Upper lobe of left lung (tissue), 6 donors: Measurements from ENCODE around the gene ANK3. TPM values are rescaled to one million over a fixed set of nuclear protein-coding genes. Genes with fewer than 3 reads are reported as not detected.

ENCODE experiments used
- ATAC-seq, 2 donors: fragments of 200-7000 bp; cut with Tn5 transposase; one replicate each; pipeline ENCODE4 v1.9.1; 2022; ENCODE audit warnings: mild to moderate bottlenecking in 2 of 2, moderate library complexity in 2 of 2; ENCODE audit not compliant: low FRiP score in 2 of 2
- DNase-seq, 2 donors: peaks; one replicate each; pipeline ENCODE4 v3.0.0-alpha.2; 2019 to 2020
- H3K27ac ChIP-seq, 4 donors: fragments of 200-600 bp; sonication (generic); one replicate each; pipeline ENCODE4 v1.5.1; 2016 to 2019
- H3K27me3 ChIP-seq, 4 donors: fragments of 200-600 bp; sonication (generic); one replicate each; pipeline ENCODE4 v1.5.1; 2017 to 2019
- H3K36me3 ChIP-seq, 4 donors: fragments of 200-600 bp; sonication (generic); one replicate each; pipeline ENCODE4 v1.5.1; 2016 to 2019
- H3K4me1 ChIP-seq, 4 donors: fragments of 200-600 bp; sonication (generic); one replicate each; pipeline ENCODE4 v1.5.1; 2018 to 2019
- H3K4me3 ChIP-seq, 4 donors: fragments of 200-600 bp; sonication (generic); one replicate each; pipeline ENCODE4 v1.5.1; 2017 to 2019; ENCODE audit warnings: mild to moderate bottlenecking in 2 of 4, moderate library complexity in 1 of 4
- H3K9me3 ChIP-seq, 4 donors: fragments of 200-600 bp; sonication (generic); one replicate each; pipeline ENCODE4 v1.5.1; 2018 to 2019
- EP300 ChIP-seq, 4 donors: sonication (generic); formaldehyde crosslinking; IDR thresholded peaks; one replicate each; pipeline ENCODE4 v1.5.1; 2017; ENCODE audit warnings: antibody characterized with exemption in 4 of 4, control low read depth in 2 of 4
- POLR2A ChIP-seq, 4 donors: fragments of 450-650 bp; IDR thresholded peaks; one replicate each; pipeline ENCODE4 v1.5.1; 2016 to 2017; ENCODE audit warnings: antibody characterized with exemption in 4 of 4, mild to moderate bottlenecking in 2 of 4
- POLR2AphosphoS5 ChIP-seq, 2 donors: sonication (generic); formaldehyde crosslinking; IDR thresholded peaks; one replicate each; pipeline ENCODE4 v1.5.1; 2017; ENCODE audit warnings: antibody characterized with exemption in 2 of 2
- WGBS, 2 donors: methylation state at CpG; one replicate each; pipeline ENCODE4 v1.1.5; 2017 to 2018; 5-methylcytosine and 5-hydroxymethylcytosine counted together
- total RNA-seq, 6 donors: library from RNA; depleted of rRNA in 4 of 6; stranded (reverse); fragments of >200 nt in 4 of 6; gene quantifications; one replicate each; pipeline versions ENCODE4 v1.1.0 to v1.2.1, GENCODE V29; 2016 to 2021
- TF ChIP-seq, protein P1 (sequence below), 6 experiments: fragments of 450-650 bp in 4 of 6; fragments of 200-600 bp in 2 of 6; sonication (generic) in 2 of 6; IDR thresholded peaks; one replicate each; pipeline ENCODE4 v1.5.1; 2016 to 2019; ENCODE audit warnings: antibody characterized with exemption in 6 of 6
- donor health status: DM: no; HTN: no; CAD: no; lungs with moderate emphysema.
- donor health status: DM: no; HTN: yes; CAD: no; lungs with severe emphysema.

Gene ANK3
- total RNA-seq, 6 donors from 2014 or later, result 43.9 to 193 (median 98.5) TPM

DNA sequence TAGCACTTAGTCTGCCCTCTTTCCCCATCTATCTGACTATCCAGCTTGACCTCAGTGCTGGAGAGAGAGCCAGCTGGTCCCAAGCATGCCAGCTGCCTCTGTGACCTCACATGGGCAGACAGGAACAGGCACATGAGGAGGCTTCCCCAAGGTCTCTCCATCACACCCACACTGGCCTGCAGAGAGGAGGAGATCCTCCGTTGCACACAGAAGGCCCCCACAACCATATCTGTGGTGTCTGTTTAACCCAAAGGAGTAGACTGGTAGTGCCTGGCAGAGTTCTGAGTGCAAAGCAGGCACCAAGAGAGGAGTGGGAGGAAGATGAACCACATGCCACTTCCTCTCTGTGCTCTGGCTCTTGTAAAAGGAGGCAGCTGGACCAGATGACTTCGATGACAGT lies 4.8 kb upstream of the ANK3 start:
- H3K9me3 ChIP-seq, result no peaks in the 10 kb centered on the region
- 75 to 81% methylated on average over 2 of the region's 2 CpGs for WGBS, 2 donors
- no peak overlapping the region for H3K4me3 ChIP-seq
- no peak for DNase-seq
- no peaks in the 10 kb centered on the region for H3K4me1 ChIP-seq
- ATAC-seq, result peak; percentile 26 to 40
- no peaks in the 10 kb centered on the region for H3K36me3 ChIP-seq
- TF ChIP-seq EP300 (IDR thresholded peaks at IDR 0.05), result no peak
- no peak for TF ChIP-seq POLR2AphosphoS5 (IDR thresholded peaks at IDR 0.05)
- TF ChIP-seq POLR2A (IDR thresholded peaks at IDR 0.05), result no peak
- TF ChIP-seq, protein P1, sequence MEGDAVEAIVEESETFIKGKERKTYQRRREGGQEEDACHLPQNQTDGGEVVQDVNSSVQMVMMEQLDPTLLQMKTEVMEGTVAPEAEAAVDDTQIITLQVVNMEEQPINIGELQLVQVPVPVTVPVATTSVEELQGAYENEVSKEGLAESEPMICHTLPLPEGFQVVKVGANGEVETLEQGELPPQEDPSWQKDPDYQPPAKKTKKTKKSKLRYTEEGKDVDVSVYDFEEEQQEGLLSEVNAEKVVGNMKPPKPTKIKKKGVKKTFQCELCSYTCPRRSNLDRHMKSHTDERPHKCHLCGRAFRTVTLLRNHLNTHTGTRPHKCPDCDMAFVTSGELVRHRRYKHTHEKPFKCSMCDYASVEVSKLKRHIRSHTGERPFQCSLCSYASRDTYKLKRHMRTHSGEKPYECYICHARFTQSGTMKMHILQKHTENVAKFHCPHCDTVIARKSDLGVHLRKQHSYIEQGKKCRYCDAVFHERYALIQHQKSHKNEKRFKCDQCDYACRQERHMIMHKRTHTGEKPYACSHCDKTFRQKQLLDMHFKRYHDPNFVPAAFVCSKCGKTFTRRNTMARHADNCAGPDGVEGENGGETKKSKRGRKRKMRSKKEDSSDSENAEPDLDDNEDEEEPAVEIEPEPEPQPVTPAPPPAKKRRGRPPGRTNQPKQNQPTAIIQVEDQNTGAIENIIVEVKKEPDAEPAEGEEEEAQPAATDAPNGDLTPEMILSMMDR (IDR thresholded peaks at IDR 0.05), result no peak
- no peak overlapping the region for H3K27ac ChIP-seq
- H3K27me3 ChIP-seq, result no peaks in the 10 kb centered on the region

- Histone ChIP-seq H3K27me3 (no peaks in the 10 kb centered on the region), H3K27ac (no peak overlapping the region), H3K36me3 (no peaks in the 10 kb centered on the region), H3K4me1 (no peaks in the 10 kb centered on the region), H3K4me3 (no peak overlapping the region), H3K9me3 (no peaks in the 10 kb centered on the region)
- DNase-seq (no peak), ATAC-seq (no peak)
- no peak for TF ChIP-seq EP300 (IDR thresholded peaks at IDR 0.05)
- TF ChIP-seq POLR2AphosphoS5 (IDR thresholded peaks at IDR 0.05), result no peak
- TF ChIP-seq, protein P1 (IDR thresholded peaks at IDR 0.05), result no peak
- no peak for TF ChIP-seq POLR2A (IDR thresholded peaks at IDR 0.05)
- WGBS, 2 donors, result 88 to 96% methylated on average over 3 of the region's 3 CpGs
Observed at GRCh38 chr10:60390224-60390626, 550 bp upstream of the ANK3 start.

DNA sequence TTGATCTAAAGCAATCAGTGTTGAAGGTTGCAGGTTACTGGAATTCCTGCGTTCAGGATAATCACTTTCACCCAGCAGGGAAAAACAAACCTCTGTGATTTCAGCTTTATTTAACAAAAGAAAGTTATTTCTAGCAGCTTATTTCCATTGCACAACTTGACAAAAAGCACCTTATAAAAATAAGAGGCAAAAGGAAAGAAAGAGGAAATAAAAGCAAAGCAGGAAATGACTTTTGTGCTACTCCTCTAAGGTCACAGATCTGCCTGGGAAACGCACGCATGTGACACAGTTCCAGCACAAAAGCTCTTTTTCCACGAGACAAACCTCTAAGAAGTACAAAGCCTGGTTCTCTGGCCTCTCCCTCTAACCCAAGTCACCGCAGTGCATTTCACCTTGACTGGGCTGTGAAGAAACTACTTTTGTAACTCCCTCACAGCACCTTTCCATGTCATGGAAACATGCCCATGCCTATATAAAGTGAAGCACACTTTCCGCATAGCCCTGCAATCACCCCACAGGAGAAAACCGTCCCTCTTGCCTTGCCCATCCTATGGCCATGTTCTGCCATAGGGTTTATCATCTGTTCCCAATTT lies 870 bp downstream of the ANK3 start:
- 59 to 65% methylated on average over 7 of the region's 7 CpGs for WGBS, 2 donors
- H3K27me3 ChIP-seq, result no peaks in the 10 kb centered on the region
- ATAC-seq (peak in 1 of 2 donors; percentile 37), DNase-seq (no peak)
- H3K4me3 ChIP-seq, result no peak overlapping the region
- no peaks in the 10 kb centered on the region for H3K36me3 ChIP-seq
- no peak for TF ChIP-seq EP300 (IDR thresholded peaks at IDR 0.05)
- TF ChIP-seq, protein P1 (IDR thresholded peaks at IDR 0.05), result no peak
- TF ChIP-seq POLR2AphosphoS5 (IDR thresholded peaks at IDR 0.05), result no peak
- no peak for TF ChIP-seq POLR2A (IDR thresholded peaks at IDR 0.05)
- H3K4me1 ChIP-seq, result peaks cover 0 to 7% (median 1%) of the 10 kb centered on the region in 4 donors
- no peak overlapping the region for H3K27ac ChIP-seq
- no peaks in the 10 kb centered on the region for H3K9me3 ChIP-seq

- Histone ChIP-seq H3K27ac (no peak overlapping the region), H3K27me3 (no peaks in the 10 kb centered on the region), H3K4me1 (peaks cover 0 to 7% (median 1%) of the 10 kb centered on the region in 4 donors), H3K4me3 (no peak overlapping the region), H3K36me3 (no peaks in the 10 kb centered on the region), H3K9me3 (no peaks in the 10 kb centered on the region)
- WGBS, 2 donors, result 74 to 85% methylated on average over 2 of the region's 2 CpGs
- DNase-seq, result no peak
- no peak for ATAC-seq
- TF ChIP-seq, protein P1 (IDR thresholded peaks at IDR 0.05), result no peak
- TF ChIP-seq POLR2A (IDR thresholded peaks at IDR 0.05) (no peak), POLR2AphosphoS5 (IDR thresholded peaks at IDR 0.05) (no peak), EP300 (IDR thresholded peaks at IDR 0.05) (no peak)
Observed at GRCh38 chr10:60388116-60388625, 1.5 kb downstream of the ANK3 start.

DNA sequence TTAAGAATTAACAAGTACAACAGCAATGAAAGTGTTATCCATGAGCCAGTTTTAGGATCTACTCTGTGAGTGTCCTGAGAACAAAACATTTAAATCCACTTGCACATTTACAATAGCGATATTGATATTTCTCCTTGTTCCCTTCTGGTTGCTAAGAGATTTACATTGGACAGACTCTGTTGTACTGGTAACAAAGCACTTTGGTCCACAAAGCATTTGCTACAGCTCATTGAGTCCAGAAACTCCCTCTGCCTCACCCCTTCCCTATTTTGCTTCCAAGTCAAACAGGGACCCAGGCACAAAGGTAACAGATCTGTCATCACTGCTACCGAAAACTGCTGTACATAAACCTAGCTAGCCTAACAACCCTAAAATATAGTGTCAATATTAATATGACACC lies 2.1 kb downstream of the ANK3 start:
- Histone ChIP-seq H3K4me1 (peaks cover 0 to 7% (median 1%) of the 10 kb centered on the region in 4 donors), H3K36me3 (no peaks in the 10 kb centered on the region), H3K27ac (no peak overlapping the region), H3K9me3 (no peaks in the 10 kb centered on the region), H3K4me3 (no peak overlapping the region), H3K27me3 (no peaks in the 10 kb centered on the region)
- no peak for ATAC-seq
- no peak for DNase-seq
- TF ChIP-seq POLR2A (IDR thresholded peaks at IDR 0.05) (no peak), POLR2AphosphoS5 (IDR thresholded peaks at IDR 0.05) (no peak), EP300 (IDR thresholded peaks at IDR 0.05) (no peak)
- TF ChIP-seq, protein P1 (IDR thresholded peaks at IDR 0.05), result no peak
- WGBS, 2 donors, result 93% methylated on average over 2 of the region's 2 CpGs
